Activated CD4-positive, alpha-beta T cell treated with anti-CD3 and anti-CD28 coated beads, Interleukin-2, amount 10 ng/mL, durations not matched to agents 24 days and 14 days (primary cell): ENCODE results near the gene MYLK4. TPM values are rescaled to one million over a fixed set of nuclear protein-coding genes. Genes with fewer than 3 reads are reported as not detected.

Source experiments
- DNase-seq: peaks from one replicate; pipeline ENCODE4 v3.0.0; 2022
- H3K27ac Mint-ChIP-seq: one replicate; pipeline ENCODE4 v1.8.0; 2022; ENCODE audit warnings: mild to moderate bottlenecking, mixed read lengths
- H3K27me3 Mint-ChIP-seq: one replicate; pipeline ENCODE4 v1.8.0; 2022; ENCODE audit warnings: mixed read lengths
- H3K36me3 Mint-ChIP-seq: one replicate; pipeline ENCODE4 v1.8.0; 2022; ENCODE audit warnings: low read depth, mild to moderate bottlenecking, mixed read lengths
- H3K4me1 Mint-ChIP-seq: one replicate; pipeline ENCODE4 v1.8.0; 2021; ENCODE audit warnings: mixed read lengths
- H3K4me3 Mint-ChIP-seq: one replicate; pipeline ENCODE4 v1.8.0; 2022; ENCODE audit warnings: mild to moderate bottlenecking, moderate library complexity, mixed read lengths
- H3K9me3 Mint-ChIP-seq: one replicate; pipeline ENCODE4 v1.8.0; 2021; ENCODE audit warnings: mixed read lengths
- intact Hi-C: fragments of 100-400 bp; cut with micrococcal nuclease; formaldehyde crosslinking; loops from one replicate; pipeline ENCODE4 v1.15.1; 2023
- total RNA-seq: library from RNA; stranded (reverse); gene quantifications from 2 replicates; pipeline ENCODE4 v1.2.3, GENCODE V29; 2022

Gene MYLK4
- 0.07 and 0.14 TPM in 2 replicates for total RNA-seq

DNA sequence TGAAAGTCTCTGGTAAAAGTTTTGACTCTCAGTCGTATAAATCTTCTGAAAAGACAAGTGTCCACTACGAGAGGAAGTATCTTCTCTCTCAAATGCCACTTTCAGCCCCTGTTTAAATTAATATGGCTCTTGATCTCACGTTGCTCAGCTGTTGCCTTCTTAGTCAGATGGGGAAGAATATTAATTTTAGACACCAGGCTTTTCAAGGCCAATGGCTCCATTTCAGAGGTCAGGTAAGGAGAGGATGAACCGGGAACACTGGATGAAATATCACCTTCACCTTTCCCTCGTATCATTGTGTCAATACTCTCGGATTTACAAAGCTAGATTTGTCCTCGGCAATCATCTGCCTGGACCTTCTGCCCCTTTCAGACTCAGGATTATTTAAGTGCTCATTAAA, at the start of gene MYLK4:
TSS of gene MYLK4 (minus strand) at position 91 of the 400 bp plus-strand sequence. CDS start 1,628 bp downstream, outside the sequence.
- Mint-ChIP-seq H3K9me3 (no peaks in the 10 kb centered on the region), H3K4me3 (no peak within 1 kb of the TSS), H3K36me3 (no peaks in the 10 kb centered on the region), H3K27ac (no peak within 1 kb of the TSS), H3K4me1 (peaks cover 4% of the 10 kb centered on the region), H3K27me3 (peaks cover 68% of the 10 kb centered on the region)
- no peak for DNase-seq
- intact Hi-C loops = loop anchor here (1.0 kb wide), 2 partner anchors 13 to 1155 kb away; no protein-coding TSS in a partner anchor

DNA sequence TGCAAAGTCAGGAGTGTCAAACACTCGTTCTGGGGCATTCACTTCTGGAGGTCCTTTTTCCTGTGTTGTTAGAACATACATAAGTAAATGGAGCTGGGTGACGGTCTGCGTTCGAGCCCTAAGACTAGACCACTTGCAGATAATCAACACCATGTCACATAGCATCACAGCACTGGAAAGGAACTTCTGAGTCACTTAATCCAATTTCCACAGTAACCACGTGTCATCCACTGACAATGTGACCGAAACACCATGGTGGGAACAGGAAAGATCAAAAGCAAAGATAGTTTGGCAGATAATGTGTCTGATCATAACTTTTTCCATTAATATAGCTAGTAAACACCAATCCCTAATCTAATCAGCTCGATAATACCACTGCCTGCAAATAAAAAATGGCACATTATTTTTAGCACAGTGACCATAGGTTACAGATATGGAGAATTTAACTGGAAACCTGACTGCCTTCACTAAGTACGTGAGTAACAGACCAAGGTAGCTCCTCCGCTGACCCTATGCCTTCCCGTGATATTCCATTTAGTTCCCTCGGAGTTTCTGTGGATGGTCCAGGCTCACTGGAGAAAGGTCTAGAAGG, 49.3 kb upstream of the MYLK4 start:
- Mint-ChIP-seq H3K4me1 (peaks cover 32% of the 10 kb centered on the region), H3K4me3 (peak overlapping the region; percentile 26), H3K9me3 (no peaks in the 10 kb centered on the region), H3K36me3 (peaks cover 4% of the 10 kb centered on the region), H3K27ac (peak overlapping the region; percentile 88), H3K27me3 (no peaks in the 10 kb centered on the region)
- intact Hi-C loops = no loop called here
- DNase-seq = no peak

DNA sequence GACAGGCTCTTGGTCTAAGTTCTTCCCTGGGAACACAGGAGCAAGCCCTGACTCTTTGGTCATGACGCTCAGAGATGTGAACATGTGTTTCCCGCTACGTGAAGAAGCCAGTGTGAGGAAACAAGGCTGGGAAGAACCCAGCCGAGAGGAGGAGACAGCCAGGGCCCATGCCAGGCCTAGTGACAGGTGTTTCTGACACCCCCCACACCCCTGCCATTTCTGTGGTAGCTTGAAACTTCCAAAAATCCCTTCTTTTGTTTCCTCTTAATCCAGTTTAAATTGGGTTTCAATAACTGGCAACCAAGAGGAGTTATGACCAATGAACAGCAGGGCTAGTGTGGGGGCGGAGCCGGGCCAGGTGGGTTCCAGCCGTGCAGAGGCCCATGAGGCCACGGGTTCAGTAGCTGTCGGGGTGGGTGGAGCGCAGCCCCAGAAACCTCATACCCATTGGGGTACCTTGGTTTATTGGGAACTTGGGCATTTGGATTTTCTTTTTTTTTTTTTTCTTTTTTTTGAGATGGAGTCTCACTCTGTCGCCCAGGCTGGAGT, 47.9 kb upstream of the MYLK4 start:
- Mint-ChIP-seq H3K4me3 (no peak overlapping the region), H3K36me3 (peaks cover 4% of the 10 kb centered on the region), H3K27ac (no peak overlapping the region), H3K9me3 (no peaks in the 10 kb centered on the region), H3K4me1 (peaks cover 40% of the 10 kb centered on the region), H3K27me3 (no peaks in the 10 kb centered on the region)
- DNase-seq = no peak
- intact Hi-C loops = no loop called here

DNA sequence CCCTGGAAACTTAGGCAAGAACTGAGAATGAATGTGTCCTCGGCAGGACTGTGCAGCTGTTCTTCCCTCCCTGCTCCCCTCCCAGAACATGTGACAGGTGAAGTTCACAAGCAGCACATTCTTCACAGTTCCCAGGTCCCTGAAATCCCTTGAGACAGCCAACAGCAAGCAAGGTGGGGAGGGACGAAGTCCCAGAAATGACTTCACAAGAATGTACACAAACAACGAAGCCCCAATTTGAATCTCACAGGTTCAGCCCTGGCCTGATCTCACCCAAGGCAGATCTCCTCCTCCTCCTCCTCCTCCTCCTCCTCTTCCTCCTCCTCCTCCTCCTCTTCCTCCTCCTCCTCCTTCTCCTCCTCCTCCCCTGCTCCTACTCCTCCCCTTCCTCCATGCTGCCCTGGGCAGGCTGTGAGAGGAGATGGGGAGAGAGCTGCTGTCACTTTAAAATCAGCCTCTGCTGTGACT, 46.9 kb upstream of the MYLK4 start:
- no peak for DNase-seq
- H3K27me3 Mint-ChIP-seq = no peaks in the 10 kb centered on the region
- intact Hi-C loops = no loop called here
- no peaks in the 10 kb centered on the region for H3K9me3 Mint-ChIP-seq
- H3K27ac Mint-ChIP-seq = peak overlapping the region; percentile 63
- H3K4me3 Mint-ChIP-seq = no peak overlapping the region
- H3K36me3 Mint-ChIP-seq = peaks cover 4% of the 10 kb centered on the region
- peaks cover 49% of the 10 kb centered on the region for H3K4me1 Mint-ChIP-seq

DNA sequence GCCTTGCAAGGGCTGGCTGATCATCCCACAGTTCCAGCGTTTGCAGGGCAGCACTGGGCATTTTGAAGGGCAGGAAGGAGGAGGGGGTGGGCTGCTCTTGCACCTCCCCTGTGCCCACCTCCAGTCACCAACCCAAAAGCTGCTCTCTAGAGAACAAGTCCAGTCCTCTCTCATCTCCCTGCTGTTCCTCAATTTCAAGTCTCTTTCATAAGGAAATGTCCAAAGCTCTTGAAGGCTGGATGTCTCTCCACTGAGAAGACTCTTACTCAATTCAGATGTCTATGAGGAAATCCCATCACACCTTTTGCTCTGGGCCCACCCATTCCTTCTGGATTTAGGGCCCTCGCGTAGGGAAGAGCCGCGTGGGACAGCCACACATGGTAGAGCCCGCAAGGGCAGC, 46.1 kb upstream of the MYLK4 start:
- H3K4me3 Mint-ChIP-seq = no peak overlapping the region
- no peaks in the 10 kb centered on the region for H3K9me3 Mint-ChIP-seq
- DNase-seq = no peak
- intact Hi-C loops = no loop called here
- H3K27ac Mint-ChIP-seq = peak overlapping the region; percentile 41
- peaks cover 53% of the 10 kb centered on the region for H3K4me1 Mint-ChIP-seq
- no peaks in the 10 kb centered on the region for H3K27me3 Mint-ChIP-seq
- H3K36me3 Mint-ChIP-seq = peaks cover 4% of the 10 kb centered on the region

DNA sequence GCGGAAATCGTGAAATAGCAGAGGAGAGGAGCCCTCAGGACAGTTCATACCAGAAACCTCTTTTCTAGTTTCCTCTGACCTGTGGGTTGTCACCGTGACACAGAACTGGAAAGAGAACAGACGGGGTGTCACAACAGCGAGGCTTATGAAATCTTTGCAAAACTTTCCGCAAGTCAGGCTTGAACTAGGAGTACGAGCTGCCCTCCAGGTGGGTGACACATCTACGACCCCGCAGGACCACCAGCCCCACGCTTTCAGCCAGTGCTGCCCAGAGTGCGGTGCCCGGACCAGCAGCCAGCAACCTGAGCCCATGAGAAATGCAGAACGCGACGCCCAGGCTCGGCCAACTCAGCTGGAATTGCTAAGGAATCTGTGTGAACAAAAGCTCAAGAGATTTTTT, 45.2 kb upstream of the MYLK4 start:
- Mint-ChIP-seq H3K27ac (peak overlapping the region; percentile 53), H3K4me1 (peaks cover 59% of the 10 kb centered on the region)
- intact Hi-C loops = no loop called here

DNA sequence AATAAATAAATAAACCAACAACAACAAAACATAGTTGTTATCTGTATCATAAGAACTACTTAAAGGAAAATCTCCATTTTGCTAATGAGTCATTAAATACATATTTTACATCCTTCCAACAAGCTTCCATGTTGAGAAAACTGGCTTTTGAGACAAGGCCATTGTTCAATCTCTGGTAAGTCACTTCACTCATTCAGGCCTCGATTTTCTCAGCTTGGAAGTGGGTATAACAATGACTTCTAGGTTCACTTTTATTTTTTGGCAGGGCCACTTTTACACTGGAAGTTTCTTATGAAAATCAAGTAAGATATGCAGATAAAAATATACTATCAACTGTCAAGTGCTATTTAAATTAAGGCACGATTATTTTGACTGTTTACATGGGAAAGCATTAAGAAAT, 44.4 kb upstream of the MYLK4 start:
- H3K27ac Mint-ChIP-seq = peak overlapping the region; percentile 29
- intact Hi-C loops = no loop called here
- DNase-seq = no peak
- H3K4me1 Mint-ChIP-seq = peaks cover 59% of the 10 kb centered on the region
- peaks cover 6% of the 10 kb centered on the region for H3K36me3 Mint-ChIP-seq
- H3K4me3 Mint-ChIP-seq = no peak overlapping the region
- H3K9me3 Mint-ChIP-seq = no peaks in the 10 kb centered on the region
- H3K27me3 Mint-ChIP-seq = no peaks in the 10 kb centered on the region

More for the DNA sequence above, 45.2 kb upstream of the MYLK4 start:
- no peak for DNase-seq
- H3K27me3 Mint-ChIP-seq = no peaks in the 10 kb centered on the region
- H3K4me3 Mint-ChIP-seq = no peak overlapping the region
- H3K36me3 Mint-ChIP-seq = peaks cover 6% of the 10 kb centered on the region
- no peaks in the 10 kb centered on the region for H3K9me3 Mint-ChIP-seq

DNA sequence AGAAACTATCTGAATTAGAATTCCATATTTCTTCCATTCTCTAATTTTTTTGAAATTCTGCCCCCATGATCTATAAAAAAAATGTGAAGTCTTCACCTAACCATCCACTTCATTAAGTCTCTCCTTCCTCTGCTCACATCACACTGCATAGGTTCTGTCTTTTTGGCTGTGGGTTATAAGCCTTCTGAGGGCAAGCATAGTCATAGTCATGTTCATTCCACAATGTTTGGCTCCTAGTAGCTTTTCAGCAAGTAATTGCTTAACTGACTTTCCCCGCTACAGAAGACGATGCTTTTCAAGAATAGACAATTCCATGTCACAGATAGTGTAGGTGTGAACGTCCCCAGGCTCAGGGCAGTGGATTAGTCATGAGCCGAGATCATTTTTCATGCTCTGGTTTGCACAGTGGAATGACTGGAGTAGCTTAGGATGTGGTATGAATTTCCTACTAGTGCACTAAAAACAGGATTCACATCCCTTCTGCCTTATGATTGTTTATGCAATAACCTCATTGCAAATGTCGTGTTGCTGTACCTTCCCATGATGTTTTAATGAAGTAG, 43.5 kb upstream of the MYLK4 start:
- peak overlapping the region; percentile 95 for H3K27ac Mint-ChIP-seq
- H3K27me3 Mint-ChIP-seq = no peaks in the 10 kb centered on the region
- intact Hi-C loops = no loop called here
- peaks cover 50% of the 10 kb centered on the region for H3K4me1 Mint-ChIP-seq
- no peak for DNase-seq
- H3K4me3 Mint-ChIP-seq = peak overlapping the region; percentile 68
- H3K9me3 Mint-ChIP-seq = no peaks in the 10 kb centered on the region
- peaks cover 6% of the 10 kb centered on the region for H3K36me3 Mint-ChIP-seq

DNA sequence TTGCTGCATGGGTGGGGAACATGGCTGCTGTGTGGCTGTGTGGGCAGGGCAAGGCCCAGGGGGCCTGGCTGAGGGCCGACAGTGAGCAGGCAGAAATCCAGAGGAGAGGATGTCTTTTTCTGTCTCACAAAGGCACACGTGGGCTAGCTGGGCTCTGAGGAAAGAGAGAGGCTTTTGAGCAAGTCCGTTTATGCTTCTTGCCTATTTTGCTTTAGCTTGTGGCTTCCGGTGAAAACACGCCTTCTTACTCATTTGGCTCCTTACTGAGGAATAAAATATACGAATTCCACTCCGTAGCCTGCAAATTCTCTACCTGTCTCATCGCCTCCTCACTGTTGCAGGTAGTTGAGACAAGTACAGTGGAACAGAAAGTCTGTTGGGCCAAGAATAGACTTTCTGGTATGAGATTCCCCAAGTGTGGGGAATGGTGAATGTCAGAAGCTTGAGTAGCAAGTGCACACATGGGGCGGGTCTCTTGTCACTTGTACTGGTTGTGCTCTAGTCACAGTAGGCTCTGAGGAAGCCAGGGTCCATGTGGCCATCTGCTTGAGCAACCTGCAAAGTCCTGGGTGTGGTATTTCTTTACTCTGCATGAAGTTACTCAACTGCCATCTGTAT, 42.9 kb upstream of the MYLK4 start:
- Mint-ChIP-seq H3K27ac (peak overlapping the region; percentile 95), H3K9me3 (no peaks in the 10 kb centered on the region), H3K4me1 (peaks cover 49% of the 10 kb centered on the region), H3K36me3 (peaks cover 6% of the 10 kb centered on the region), H3K27me3 (no peaks in the 10 kb centered on the region), H3K4me3 (peak overlapping the region; percentile 68)
- peak; percentile 79 for DNase-seq
- intact Hi-C loops = loop anchor here (1.0 kb wide), 1 partner anchor 147 kb away; no protein-coding TSS in a partner anchor

DNA sequence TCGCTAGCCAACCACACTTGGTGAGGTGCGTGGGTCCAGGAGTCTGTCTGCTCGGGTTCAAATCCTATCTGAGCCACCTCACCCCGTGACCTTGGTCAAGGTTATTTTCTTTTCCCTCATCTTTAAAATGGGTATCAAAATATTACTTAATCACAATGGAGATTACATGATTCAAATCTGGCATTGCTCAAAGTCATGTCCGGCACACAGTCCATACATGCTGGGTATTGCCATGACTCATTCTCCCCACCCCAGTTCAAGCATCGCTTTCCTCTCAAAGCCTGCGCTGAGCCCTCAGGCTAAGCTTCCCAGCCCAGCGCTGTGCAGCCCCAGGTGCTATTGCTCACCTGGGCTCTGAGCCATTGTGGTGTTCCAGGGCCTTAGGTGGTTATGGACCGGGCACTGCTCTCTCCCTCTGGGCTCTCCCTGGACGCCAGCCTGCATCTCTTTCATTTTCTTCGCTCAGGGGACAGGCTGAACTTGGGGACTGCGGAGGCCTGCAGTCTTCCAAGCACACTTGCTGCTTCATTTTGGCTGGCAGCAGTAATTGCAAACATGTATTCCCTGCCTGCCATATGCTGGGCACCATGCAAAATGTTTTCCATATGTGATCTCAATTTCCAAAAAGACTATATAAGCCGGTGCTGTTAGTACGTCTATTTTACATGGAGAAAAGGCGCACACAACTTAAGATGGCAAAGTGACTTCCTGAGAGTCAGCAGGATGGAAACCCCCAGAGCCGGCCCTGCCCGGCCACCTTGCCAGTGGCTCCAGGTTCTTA, 41.8 kb upstream of the MYLK4 start:
- H3K27ac Mint-ChIP-seq = peak overlapping the region; percentile 95
- DNase-seq = no peak
- H3K36me3 Mint-ChIP-seq = peaks cover 6% of the 10 kb centered on the region
- H3K9me3 Mint-ChIP-seq = no peaks in the 10 kb centered on the region
- H3K4me1 Mint-ChIP-seq = peaks cover 43% of the 10 kb centered on the region
- H3K27me3 Mint-ChIP-seq = no peaks in the 10 kb centered on the region
- H3K4me3 Mint-ChIP-seq = no peak overlapping the region
- intact Hi-C loops = loop anchor here (1.0 kb wide), 1 partner anchor 148 kb away; no protein-coding TSS in a partner anchor

DNA sequence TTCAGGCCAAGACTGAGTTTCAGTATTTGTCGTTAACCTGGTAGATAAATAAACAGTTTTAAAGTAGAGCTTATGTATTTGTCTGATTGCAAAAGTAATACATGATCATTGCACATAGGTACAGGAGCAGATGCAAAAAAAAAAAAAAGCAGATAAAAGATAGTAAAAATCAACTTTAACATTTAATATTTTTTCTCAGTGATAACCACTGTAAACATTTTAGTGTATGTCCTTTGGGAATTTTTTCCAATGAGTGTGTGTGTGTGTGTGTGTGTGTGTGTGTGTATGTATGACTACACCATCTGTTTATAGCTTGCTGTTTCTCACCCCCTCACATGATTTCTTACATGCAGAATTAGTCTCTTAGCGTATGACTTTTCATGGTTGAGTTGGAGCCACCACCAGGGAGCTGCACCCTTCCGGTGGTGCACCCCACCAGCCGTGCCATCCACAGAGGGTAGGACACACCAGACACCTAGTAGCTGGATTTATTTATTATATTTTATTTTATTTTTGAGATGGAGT, 40.8 kb upstream of the MYLK4 start:
- intact Hi-C loops = loop anchor here (1.0 to 2.0 kb wide), 6 partner anchors 50 to 263 kb away; partner anchors contain the start of gene SERPINB1
- peaks cover 11% of the 10 kb centered on the region for H3K36me3 Mint-ChIP-seq
- no peaks in the 10 kb centered on the region for H3K27me3 Mint-ChIP-seq
- no peaks in the 10 kb centered on the region for H3K9me3 Mint-ChIP-seq
- peaks cover 35% of the 10 kb centered on the region for H3K4me1 Mint-ChIP-seq
- peak overlapping the region; percentile 86 for H3K27ac Mint-ChIP-seq
- peak overlapping the region; percentile 69 for H3K4me3 Mint-ChIP-seq
- DNase-seq = no peak

DNA sequence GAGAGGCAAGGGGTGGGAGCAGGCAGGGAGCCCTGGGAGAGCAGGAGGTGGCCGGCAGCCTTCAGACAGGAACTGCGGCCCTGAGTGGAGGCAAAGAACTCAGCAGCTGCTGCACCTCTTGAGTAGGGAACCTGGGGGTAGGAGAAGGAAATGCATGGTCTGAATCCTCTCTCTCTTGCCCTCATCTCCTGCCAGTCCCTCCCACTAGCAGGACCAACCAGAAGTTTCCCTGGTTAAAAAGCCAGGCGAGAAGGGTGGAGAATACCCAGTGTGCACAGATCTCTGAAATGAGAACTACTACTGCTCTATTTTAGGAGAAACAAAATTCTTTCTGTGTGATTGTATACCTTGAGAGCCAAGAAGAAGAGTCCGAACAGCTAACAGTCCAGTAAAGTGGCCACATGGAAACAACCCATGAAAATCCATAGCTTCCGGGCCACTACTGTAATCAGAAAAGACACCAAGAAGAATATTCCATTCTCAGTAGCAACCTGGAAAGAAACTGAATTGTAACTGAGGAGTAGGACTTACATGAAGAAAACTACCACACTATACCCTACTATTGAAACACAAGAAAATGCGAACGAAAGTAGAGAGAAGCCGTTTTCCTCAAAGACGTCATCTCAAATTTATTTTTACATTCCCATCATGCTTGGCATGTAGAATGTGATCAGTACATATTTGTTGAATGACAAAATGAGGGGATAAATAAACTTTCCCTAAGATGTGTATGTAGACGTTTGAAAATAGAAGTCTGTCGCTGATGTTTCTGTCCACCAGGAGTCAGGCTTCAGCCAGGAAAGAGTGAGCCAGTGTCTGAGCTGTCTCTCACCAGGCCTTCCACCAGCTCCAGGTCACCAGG, 40.1 kb upstream of the MYLK4 start:
- peaks cover 35% of the 10 kb centered on the region for H3K4me1 Mint-ChIP-seq
- peak overlapping the region; percentile 86 for H3K27ac Mint-ChIP-seq
- peak overlapping the region; percentile 69 for H3K4me3 Mint-ChIP-seq
- no peaks in the 10 kb centered on the region for H3K27me3 Mint-ChIP-seq
- peak; percentile 89 for DNase-seq
- H3K36me3 Mint-ChIP-seq = peaks cover 17% of the 10 kb centered on the region
- no peaks in the 10 kb centered on the region for H3K9me3 Mint-ChIP-seq
- intact Hi-C loops = loop anchor here (1.0 to 2.0 kb wide), 6 partner anchors 50 to 264 kb away; partner anchors contain the start of gene SERPINB1
